Stimulated activated CD8-positive, alpha-beta memory T cell treated with anti-CD3 and anti-CD28 coated beads, Interleukin-12 subunit alpha, Interleukin-12 subunit beta, amount 100 ng/mL, for 4 hours (primary cell): ENCODE data around the gene SLC9A9.
"Not testable (repeated sequence)": the region's sequence is repeated elsewhere in the genome, so short reads cannot be mapped to it uniquely, and the experiment has no call there.

Experiments used
- DNase-seq: peaks from one replicate; pipeline ENCODE4 v3.0.0-alpha.2; 2020; ENCODE audit warnings: low read depth

SLC9A9 gene

DNA sequence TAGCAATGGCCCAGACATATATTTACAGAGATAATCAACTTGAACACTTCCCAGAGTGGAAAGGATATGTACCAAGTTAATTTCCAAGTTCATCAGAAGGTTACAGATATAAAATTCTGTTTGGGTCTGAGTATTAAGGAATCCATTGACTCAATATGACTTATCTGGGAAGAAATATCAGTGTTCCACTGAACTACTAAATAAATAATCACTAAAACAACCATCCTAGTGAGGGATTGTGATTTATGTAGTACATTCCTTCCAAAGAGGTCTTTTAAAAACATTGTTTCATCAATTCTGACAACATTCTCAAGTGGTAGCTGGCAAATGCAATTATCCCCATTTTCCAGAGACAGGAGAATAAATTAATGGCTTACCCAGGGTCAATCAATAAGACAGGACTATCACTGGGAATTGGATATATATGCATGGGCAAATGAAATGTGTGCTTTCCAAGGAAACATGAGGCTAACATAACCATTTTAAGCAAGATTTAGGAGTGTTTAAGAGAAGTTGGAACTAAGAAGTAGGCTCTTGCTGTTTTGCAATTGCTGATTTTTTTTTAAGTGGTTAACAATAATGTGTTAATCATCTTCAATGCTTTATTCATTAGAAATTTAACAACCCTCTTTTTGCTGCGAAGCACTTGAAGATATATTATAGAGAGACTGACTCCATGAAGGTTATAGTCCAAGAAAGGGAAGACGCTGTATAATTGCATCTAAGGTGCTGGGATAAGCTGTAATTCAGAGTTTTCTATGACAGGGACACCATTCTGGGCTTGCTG lies 37.9 kb downstream of the SLC9A9 start:
- no peak for DNase-seq

DNA sequence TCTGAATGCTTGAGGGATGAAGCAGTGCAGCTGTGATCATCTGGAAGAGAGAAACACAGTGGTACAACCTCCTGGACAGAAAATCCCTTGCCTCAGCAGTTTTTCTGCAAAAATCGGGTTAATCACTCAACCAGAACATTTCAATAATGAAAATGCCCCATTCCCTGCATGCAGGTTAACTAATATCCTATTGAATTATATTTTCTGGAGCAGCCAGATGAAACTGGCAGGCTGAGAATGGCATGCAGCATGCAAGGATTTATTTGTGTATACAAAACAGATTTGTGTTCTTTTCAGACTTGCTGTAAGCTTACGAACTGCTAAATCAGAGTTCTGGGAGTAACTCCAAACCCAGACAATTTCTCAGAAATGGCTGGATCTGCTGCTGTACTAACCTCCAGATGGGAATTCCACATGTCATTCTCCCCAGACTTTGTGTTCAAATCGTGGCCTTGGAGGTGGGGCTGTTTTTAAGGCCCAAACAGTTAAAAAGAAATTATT lies 39.1 kb downstream of the SLC9A9 start:
- DNase-seq: no peak

DNA sequence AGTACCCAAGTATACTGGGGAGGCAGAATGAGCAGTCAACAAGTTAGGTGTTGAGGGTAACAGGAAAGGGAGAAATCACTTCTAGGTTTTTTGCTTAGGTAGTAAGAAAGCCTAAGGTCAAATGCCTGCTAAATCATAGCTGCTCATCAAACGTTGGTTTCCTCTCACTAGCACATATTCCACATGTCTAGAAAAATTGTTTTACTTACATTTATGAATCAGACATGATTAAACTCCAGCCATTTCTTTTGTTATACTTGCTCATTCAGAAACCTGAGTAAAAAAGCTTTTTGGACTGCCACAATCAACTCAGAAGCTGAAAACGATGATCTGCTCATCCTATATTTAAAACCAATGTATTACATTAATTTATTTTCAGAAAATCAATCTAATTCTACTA lies 40.2 kb downstream of the SLC9A9 start:
- DNase-seq: no peak

DNA sequence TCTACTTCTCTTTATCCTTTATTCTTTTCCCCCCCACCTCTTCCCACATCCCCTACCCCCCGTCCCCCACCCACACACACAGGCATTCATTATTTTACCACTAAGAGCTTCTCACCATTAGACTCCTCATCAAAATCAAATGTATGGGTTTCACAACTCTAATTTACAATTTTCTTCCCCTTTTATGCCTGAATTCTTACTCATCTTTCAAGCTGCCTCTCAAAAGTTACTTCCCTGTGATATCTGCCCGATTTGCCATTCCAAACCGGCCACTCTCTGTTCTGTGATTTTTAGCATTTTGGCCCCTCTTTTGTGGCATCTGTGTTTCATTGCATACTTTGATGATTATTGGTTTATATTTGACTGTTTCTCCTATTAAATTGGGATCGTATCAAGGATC lies 42.2 kb downstream of the SLC9A9 start:
- DNase-seq: no peak

- DNase-seq: not testable (repeated sequence)
Observed at GRCh38 chr3:143805476-143805875, 42.8 kb downstream of the SLC9A9 start.

GRCh38 chr3:143801046-143801445 lies 47.2 kb downstream of the SLC9A9 start:
- not testable (repeated sequence) for DNase-seq

GRCh38 chr3:143798151-143798550 lies 50.1 kb downstream of the SLC9A9 start:
- DNase-seq: not testable (repeated sequence)

DNA sequence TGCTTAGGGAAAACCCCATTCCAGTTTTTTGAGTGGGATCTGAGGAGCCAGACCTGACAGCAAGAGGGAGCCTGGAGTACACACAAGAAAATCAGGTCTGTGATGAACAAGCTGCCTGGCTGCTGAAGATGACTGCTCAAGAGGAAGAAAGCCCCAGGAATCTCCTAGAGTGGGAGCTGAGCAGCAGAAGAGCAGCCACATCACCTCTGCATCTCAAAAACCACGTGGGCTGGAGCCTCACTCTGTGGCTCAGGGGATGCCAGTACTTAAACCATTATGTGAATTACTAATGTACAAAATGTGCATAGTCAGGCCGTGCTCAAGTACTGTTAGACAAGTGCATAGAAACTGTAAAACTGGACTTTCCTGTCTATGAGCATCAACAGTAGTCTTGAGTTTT lies 52.4 kb downstream of the SLC9A9 start:
- no peak for DNase-seq

DNA sequence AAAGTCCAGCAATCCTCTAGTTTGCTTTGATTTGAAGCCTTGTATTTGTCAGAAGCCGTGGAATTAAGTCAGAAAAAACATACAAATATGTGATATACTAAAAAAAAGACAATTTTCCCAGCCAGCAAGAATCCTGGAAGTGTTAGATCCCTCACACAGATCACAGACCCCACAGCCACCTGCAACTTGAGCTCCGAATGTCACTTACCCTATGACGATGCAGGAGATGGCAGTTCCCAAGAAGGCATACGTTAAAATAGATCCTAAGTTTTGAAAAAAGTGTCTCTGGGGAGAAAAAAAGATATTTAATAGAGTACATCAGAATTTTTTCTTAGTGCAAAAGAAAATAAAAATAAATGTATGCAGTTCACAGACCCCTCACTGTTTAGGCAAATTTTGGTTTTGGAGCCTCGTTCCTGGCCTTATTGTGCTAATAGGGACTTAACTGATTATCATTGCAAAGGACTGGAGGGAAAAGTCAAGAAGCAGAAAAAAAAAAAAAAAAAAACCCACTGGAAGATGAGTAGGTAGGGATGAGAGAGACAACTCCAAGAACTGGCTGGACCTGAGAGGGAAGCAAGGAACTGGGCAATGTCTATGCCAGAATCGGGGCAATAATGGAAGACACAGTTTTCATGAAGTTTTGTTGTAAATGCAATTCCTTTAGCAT lies 53.3 kb downstream of the SLC9A9 start:
- DNase-seq: no peak

DNA sequence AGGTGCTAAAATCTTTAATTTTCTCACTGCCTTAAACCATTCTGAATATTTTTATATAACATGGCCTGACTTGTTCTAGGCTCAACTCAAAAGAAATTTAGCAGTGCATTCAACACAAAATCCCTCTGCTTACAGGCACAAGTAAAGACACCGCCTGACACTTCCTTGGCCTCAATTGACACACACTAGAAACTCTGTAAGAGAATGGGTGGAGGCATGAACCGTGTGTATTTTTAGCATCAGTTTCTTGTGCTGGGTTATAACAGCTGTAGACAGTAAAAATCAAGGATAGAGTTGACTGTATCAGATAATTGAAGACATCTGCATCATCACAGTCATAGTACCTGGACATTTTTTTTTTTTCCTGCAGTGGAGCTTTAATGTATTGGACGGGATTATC lies 54.3 kb downstream of the SLC9A9 start:
- no peak for DNase-seq

- no peak for DNase-seq
Observed at GRCh38 chr3:143791386-143791785, 56.9 kb downstream of the SLC9A9 start.

DNA sequence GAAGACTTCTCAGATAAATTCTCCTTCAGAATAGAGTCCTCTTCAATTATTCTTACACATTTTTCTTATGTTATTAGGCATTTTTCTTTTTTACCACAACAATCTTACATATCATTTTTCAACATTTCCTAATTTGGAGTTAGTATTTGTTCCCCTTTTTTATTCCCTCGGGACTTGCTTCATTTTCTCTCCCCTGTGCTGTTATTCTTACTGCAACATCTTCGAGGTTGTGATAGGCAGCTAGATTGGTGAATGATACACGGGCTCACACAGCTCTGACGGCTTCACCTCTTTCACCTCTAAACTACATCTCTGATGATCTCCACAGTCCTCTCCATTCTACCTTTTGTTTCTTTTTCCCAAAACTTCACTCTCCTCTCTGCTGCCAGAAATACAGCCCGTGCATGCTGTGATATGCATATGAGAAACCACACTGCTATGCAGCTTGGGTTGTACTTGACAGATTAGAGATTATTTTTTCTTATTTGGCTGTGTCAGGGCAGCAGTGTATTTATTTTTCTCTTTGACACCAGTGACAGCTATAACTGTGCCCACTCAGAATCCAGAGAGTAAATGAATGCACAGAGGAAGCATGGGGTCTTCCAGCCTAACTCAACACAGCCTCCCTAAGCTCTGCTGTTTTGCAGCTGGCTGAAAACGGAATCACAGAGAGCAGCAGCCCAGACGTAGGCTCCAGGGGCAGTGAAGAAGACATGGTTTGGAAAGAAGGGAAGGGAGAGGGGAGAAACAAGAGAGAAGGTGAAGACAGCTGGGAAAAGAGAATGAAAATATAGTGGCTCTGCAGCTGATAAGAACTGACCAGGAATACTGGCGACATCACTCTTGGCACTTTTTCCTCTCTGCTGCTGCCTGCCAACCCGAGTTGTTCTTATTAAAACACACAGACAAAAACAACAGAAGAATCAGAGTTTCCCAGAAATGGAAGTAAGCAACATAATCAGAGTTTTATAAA lies 61.8 kb downstream of the SLC9A9 start:
- no peak for DNase-seq

DNA sequence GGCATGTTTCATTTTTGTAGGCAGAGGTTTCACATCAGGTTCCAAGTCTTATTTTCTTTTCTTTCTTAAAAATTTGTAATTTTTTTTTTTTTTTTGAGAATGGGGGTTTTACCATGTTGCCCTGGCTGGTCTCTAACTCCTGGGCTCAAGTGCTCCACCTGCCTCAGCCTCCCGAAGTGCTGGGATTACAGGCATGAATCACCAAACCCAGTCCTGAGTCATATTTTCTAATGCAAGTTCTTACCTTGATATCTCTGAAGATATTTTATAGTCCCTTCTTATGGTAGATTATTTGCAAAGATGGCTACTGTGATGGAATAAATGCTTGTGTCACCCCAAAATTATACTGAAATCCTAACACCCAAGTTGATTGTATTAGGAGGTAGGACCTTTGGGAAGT lies 63.8 kb downstream of the SLC9A9 start:
- DNase-seq: no peak

- no peak for DNase-seq
Observed at GRCh38 chr3:143783851-143784370, 64.4 kb downstream of the SLC9A9 start.

- DNase-seq: no peak
Observed at GRCh38 chr3:143775459-143775858, 72.8 kb downstream of the SLC9A9 start.

DNA sequence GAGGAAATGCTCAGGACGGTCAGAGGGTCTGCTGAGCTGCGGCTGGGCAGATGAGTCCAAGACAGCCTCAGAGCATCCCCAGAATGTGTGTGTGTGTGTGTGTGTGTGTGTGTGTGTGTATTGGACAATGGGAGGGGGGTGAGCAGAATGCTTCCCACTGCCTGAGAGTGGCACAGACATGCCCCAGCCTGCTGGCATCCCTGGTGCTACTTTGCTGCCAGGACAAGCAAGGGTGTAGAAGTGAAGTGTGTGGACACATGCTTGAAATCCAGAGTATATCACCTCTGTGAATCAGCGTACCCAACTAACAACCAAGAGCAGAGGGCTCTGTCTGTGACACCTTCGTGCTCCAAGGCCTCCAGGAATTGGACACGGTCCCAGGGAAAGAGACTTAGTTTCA lies 76.3 kb downstream of the SLC9A9 start:
- DNase-seq: no peak

GRCh38 chr3:143771258-143771657 lies 77.0 kb downstream of the SLC9A9 start:
- DNase-seq: no peak

- DNase-seq: no peak
Observed at GRCh38 chr3:143770391-143770790, 77.9 kb downstream of the SLC9A9 start.

DNA sequence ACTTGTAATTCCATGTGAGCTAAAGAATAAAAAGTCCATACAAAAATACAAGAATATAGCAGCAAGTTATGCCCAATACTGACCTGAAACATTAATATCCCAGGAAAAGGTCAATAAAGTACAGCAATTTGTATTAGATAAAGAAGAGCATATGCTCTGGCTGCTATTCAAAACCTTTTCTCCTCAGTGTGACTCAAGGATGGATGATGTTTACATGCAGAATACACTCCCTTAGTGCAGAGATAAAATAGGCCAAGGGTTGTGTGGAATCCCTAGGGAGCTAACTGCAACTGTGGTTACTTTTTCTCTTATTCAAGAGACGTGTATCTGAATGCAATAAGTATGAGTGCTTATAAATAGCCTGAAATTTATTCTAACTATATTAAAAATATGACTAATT lies 78.7 kb downstream of the SLC9A9 start:
- no peak for DNase-seq

DNA sequence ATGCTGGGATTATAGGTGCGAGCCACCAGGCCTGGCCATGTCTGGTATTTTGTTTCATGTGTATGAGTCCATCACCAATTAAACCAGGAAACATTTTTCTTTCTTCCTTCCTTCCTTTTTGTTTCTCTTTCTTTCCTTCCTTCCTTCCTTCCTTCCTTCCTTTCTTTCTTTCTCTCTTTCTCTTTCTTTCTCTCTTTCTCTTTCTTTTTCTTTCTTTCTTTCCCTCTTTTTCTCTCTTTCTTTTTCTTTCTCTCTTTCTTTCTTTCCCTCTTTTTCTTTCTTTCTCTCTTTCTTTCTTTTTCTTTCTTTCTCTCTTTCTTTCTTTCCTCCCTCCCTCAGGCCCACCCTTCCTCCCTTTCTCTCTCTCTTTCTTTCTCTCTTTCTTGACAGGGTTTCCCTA lies 83.4 kb downstream of the SLC9A9 start:
- DNase-seq: no peak

- DNase-seq: no peak
Observed at GRCh38 chr3:143763564-143764162, 84.6 kb downstream of the SLC9A9 start.

DNA sequence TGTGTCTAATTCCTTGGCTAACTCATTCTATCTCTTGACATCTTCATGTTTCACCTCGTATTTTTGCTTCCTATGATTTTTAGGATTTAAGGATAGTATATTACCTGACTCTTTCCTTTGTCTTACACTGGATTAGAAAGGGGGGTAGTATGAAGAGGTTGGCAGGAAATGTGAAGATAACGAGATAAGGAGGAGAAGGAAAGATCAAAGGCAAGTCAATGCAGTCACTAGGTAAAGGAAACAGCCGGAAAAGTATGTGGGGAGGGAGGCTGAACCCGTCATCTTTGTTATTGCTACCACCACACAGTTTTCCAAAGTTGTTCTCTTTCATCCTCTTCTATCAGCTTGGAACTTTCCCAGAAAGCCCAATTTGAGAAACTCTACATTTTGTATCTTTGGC lies 90.6 kb downstream of the SLC9A9 start:
- DNase-seq: no peak
